ENCODE measurements around the gene CD99. TPM values are rescaled to one million over a fixed set of nuclear protein-coding genes. Genes with fewer than 3 reads are reported as not detected.
"Not testable (repeated sequence)": the region's sequence is repeated elsewhere in the genome, so short reads cannot be mapped to it uniquely, and the experiment has no call there.

Gene CD99
- total and polyA plus RNA-seq, 11 donors: 216 to 477 (median 276) TPM

- ATAC-seq: no peak
- DNase-seq: no peak
- intact Hi-C loops (cut with DNase I): loop anchor here in 1 of 10 donors (10.0 kb wide), 2 partner anchors 53 to 83 kb away; partner anchors contain the start of gene CD99
- no peaks in the 10 kb centered on the region for H3K27me3 ChIP-seq
- WGBS, 4 donors: 82 to 84% (median 83%) methylated on average over 8 of the region's 8 CpGs
- H3K4me3 ChIP-seq: no peak overlapping the region
- H3K27ac ChIP-seq: no peak overlapping the region
- H3K36me3 ChIP-seq: peaks cover 0 to 9% (median 4%) of the 10 kb centered on the region in 9 donors
- no peaks in the 10 kb centered on the region for H3K9me3 ChIP-seq
- H3K4me1 ChIP-seq: peaks cover 0 to 9% (median 0%) of the 10 kb centered on the region in 12 donors
- TF ChIP-seq POLR2A (IDR thresholded peaks at IDR 0.05) (no peak), CTCF (IDR thresholded peaks at IDR 0.05) (no peak)
Measured at GRCh38 chrX:2748171-2748814, 57.2 kb downstream of the CD99 start.

- DNase-seq (no peak), ATAC-seq (no peak)
- peaks cover 0 to 3% (median 0%) of the 10 kb centered on the region in 9 donors for H3K36me3 ChIP-seq
- no peaks in the 10 kb centered on the region for H3K27me3 ChIP-seq
- H3K4me1 ChIP-seq: peaks cover 0 to 9% (median 0%) of the 10 kb centered on the region in 12 donors
- H3K27ac ChIP-seq: no peak overlapping the region
- no peak overlapping the region for H3K4me3 ChIP-seq
- TF ChIP-seq CTCF (IDR thresholded peaks at IDR 0.05): no peak
- no peak for TF ChIP-seq POLR2A (IDR thresholded peaks at IDR 0.05)
- H3K9me3 ChIP-seq: no peaks in the 10 kb centered on the region
- WGBS, 4 donors: 32 to 52% (median 48%) methylated on average over 1 of the region's 1 CpG
- intact Hi-C loops (cut with DNase I): loop anchor here in 1 of 10 donors (10.0 kb wide), 2 partner anchors 54 to 84 kb away; partner anchors contain the start of gene CD99
Measured at GRCh38 chrX:2748815-2749188, 57.7 kb downstream of the CD99 start.

- Histone ChIP-seq H3K36me3 (no peaks in the 10 kb centered on the region), H3K27me3 (no peaks in the 10 kb centered on the region), H3K9me3 (no peaks in the 10 kb centered on the region), H3K4me3 (no peak overlapping the region), H3K4me1 (peaks cover 0 to 8% (median 0%) of the 10 kb centered on the region in 12 donors), H3K27ac (no peak overlapping the region)
- intact Hi-C loops (cut with DNase I): no loop called here
- no peak for TF ChIP-seq CTCF (IDR thresholded peaks at IDR 0.05)
- TF ChIP-seq POLR2A (IDR thresholded peaks at IDR 0.05): no peak
- no peak for ATAC-seq
- WGBS, 4 donors: 62 to 82% (median 72%) methylated on average over 3 of the region's 3 CpGs
- no peak for DNase-seq
Measured at GRCh38 chrX:2751291-2751690, 60.2 kb downstream of the CD99 start.

GRCh38 chrX:2751874-2752300 is 60.8 kb downstream of the CD99 start, which contains the start of gene XG:
Gene XG (plus strand): TSS chrX:2752040. CDS start chrX:2752275, 235 bp downstream.
- ATAC-seq: peak in 3 of 4 donors; percentile 7 to 41 (median 24)
- H3K36me3 ChIP-seq; H3K9me3 ChIP-seq; DNase-seq; intact Hi-C loops (cut with DNase I); H3K27ac ChIP-seq; H3K4me1 ChIP-seq; H3K27me3 ChIP-seq: not testable (repeated sequence)
- H3K4me3 ChIP-seq: peak within 1 kb of the TSS in 3 of 12 donors; percentile 6 to 36 (median 33)
- 73 to 83% (median 74%) methylated on average over 11 of the region's 11 CpGs for WGBS, 4 donors

GRCh38 chrX:2752441-2752840 is 61.3 kb downstream of the CD99 start:
- 63 to 84% (median 75%) methylated on average over 6 to 7 of the region's 7 CpGs for WGBS, 4 donors
- ATAC-seq; H3K4me1 ChIP-seq; DNase-seq; intact Hi-C loops (cut with DNase I); H3K9me3 ChIP-seq; H3K27me3 ChIP-seq; H3K36me3 ChIP-seq; H3K27ac ChIP-seq: not testable (repeated sequence)
- peak overlapping the region in 3 of 12 donors; percentile 6 to 36 (median 33) for H3K4me3 ChIP-seq

- H3K27me3 ChIP-seq; H3K9me3 ChIP-seq; ATAC-seq; H3K4me1 ChIP-seq; DNase-seq; intact Hi-C loops (cut with DNase I); H3K4me3 ChIP-seq; H3K27ac ChIP-seq; H3K36me3 ChIP-seq: not testable (repeated sequence)
- 60 to 80% (median 79%) methylated on average over 4 to 5 of the region's 5 CpGs for WGBS, 4 donors
Measured at GRCh38 chrX:2755163-2755715, 64.1 kb downstream of the CD99 start.
